Measurements from ENCODE around the gene SETD1A.

Gene SETD1A

DNA sequence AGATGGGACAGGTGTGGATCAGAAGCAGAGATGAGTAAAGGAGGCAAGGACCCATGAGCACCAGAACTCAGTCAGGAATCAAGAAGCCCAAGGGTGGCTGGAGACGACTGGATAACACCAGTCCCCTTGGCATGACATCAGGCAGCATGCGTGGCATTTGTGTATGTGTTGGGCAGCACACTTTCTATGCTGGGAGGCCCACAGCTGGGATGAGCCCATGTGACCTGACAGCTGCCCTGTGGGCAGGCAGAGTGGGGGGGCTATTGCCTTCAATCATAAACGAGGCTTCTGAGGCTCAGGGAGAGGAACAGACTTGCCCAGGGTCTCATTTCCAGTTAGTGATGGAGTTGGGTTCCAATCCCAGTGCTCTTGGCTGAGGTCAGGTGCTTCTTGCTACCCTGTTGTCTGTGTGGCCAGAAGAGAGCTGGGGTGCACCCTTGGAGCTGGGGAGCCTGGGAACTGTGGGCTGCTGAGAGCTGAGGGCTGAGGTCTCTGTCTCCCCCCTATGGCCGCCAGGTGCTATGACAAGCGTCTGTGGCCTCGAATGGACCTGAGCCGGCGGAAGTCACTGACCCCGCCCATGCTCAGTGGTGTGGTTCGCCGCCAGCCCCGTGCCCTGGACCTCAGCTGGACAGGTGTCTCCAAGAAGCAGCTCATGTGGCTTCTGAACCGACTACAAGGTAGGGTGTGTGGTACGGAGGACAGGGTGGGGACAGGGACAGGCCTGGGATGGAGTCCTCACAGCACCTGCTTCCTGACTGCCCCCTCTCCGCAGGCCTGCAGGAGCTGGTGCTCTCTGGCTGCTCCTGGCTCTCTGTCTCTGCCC lies 15.7 kb upstream of the SETD1A start:
- Histone ChIP-seq H3K27me3 (replicated peaks in 2 of 5; ENCODE audit: control insufficient read depth in 4 of 5, insufficient read depth in 5 of 5, low read length in 4 of 5) (no peaks in the 10 kb centered on the region), H3K36me3 (ENCODE audit: control insufficient read depth in 4 of 4, insufficient read depth in 4 of 4, low read length in 3 of 4) (peaks cover 0 to 50% (median 30%) of the 10 kb centered on the region in 4 experiments), H3K4me3 (ENCODE audit: control insufficient read depth in 1 of 7, extremely low read depth in 1 of 7, insufficient read depth in 4 of 7, low read depth in 2 of 7, low read length in 6 of 7) (peak overlapping the region in 2 of 7 experiments; percentile 19 to 48), H3K9me3 (ENCODE audit: control extremely low read depth in 1 of 5, control insufficient read depth in 4 of 5, insufficient read depth in 2 of 5, low read depth in 1 of 5, low read length in 4 of 5) (no peaks in the 10 kb centered on the region), H3K4me1 (ENCODE audit: control extremely low read depth in 1 of 4, control insufficient read depth in 4 of 4, insufficient read depth in 4 of 4, low read length in 3 of 4) (peaks cover 0 to 27% (median 19%) of the 10 kb centered on the region in 4 experiments), H3K27ac (ENCODE audit: insufficient read depth in 1 of 2, low read depth in 1 of 2, low read length in 2 of 2, poor library complexity in 1 of 2, severe bottlenecking in 2 of 2) (peak overlapping the region in 1 of 2 experiments; percentile 40)
- ChIA-PET CTCF (interaction anchor here (0.6 to 11.2 kb wide), 17 partner anchors 8 to 218 kb away, joined by 3 to 98 read pairs (median 4); partner anchors contain the start of gene FBXL19), POLR2A (no interaction called here)
- 23% methylated on average over 13 of the region's 15 CpGs for WGBS (ENCODE audit: insufficient coverage)
- DNase-seq = peak; percentile 65 to 72 (median 68)

DNA sequence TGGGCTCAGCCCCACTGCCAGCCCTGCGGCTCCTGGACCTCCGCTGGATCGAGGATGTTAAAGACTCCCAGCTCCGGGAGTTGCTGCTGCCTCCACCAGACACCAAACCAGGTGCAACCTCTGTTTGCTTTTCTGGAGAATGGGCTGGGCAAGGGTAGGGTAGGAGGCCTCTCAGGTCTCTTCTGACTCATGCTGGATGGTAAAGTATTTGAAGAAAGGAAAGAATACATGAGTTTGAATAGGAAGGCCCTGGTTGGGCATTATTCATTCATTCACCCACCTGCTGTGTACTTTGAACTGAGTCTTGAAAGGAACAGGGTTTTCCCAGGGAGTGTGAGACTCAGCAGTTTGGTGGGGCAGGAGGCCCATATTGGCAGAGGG lies 15.1 kb upstream of the SETD1A start:
- Histone ChIP-seq H3K27me3 (replicated peaks in 2 of 5; ENCODE audit: control insufficient read depth in 4 of 5, insufficient read depth in 5 of 5, low read length in 4 of 5) (no peaks in the 10 kb centered on the region), H3K27ac (ENCODE audit: insufficient read depth in 1 of 2, low read depth in 1 of 2, low read length in 2 of 2, poor library complexity in 1 of 2, severe bottlenecking in 2 of 2) (peak overlapping the region in 1 of 2 experiments; percentile 40), H3K9me3 (ENCODE audit: control extremely low read depth in 1 of 5, control insufficient read depth in 4 of 5, insufficient read depth in 2 of 5, low read depth in 1 of 5, low read length in 4 of 5) (no peaks in the 10 kb centered on the region), H3K4me1 (ENCODE audit: control extremely low read depth in 1 of 4, control insufficient read depth in 4 of 4, insufficient read depth in 4 of 4, low read length in 3 of 4) (peaks cover 0 to 23% (median 16%) of the 10 kb centered on the region in 4 experiments), H3K36me3 (ENCODE audit: control insufficient read depth in 4 of 4, insufficient read depth in 4 of 4, low read length in 3 of 4) (peaks cover 0 to 50% (median 31%) of the 10 kb centered on the region in 4 experiments), H3K4me3 (ENCODE audit: control insufficient read depth in 1 of 7, extremely low read depth in 1 of 7, insufficient read depth in 4 of 7, low read depth in 2 of 7, low read length in 6 of 7) (peak overlapping the region in 1 of 7 experiments; percentile 48)
- CTCF ChIA-PET = interaction anchor here (0.8 to 11.2 kb wide), 15 partner anchors 8 to 219 kb away, joined by 3 to 98 read pairs (median 4); partner anchors contain the start of gene FBXL19
- 94% methylated on average over 3 of the region's 4 CpGs for WGBS (ENCODE audit: insufficient coverage)
- POLR2A ChIA-PET = no interaction called here
- DNase-seq = no peak

DNA sequence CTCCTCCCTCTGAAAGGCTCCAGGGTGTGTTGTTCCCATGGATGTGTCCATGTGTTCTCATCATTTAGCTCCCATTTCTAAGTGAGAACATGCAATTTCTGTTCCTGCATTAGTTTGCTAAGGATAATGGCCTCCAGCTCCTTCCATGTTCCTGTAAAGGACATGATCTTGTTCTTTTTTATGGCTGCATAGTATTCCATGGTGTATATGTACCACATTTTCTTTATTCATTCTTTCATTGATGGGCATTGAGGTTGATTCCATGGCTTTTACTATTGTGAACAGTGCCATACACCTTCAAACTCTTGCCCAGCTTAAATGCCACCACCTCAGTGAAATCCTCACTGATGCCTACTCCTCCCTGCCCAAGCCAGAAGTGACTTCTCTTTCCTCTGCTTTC lies 13.2 kb upstream of the SETD1A start:
- no peak for DNase-seq
- H3K4me3 ChIP-seq (ENCODE audit: control insufficient read depth in 1 of 7, extremely low read depth in 1 of 7, insufficient read depth in 4 of 7, low read depth in 2 of 7, low read length in 6 of 7) = no peak overlapping the region
- peaks cover 0 to 22% (median 17%) of the 10 kb centered on the region in 4 experiments for H3K4me1 ChIP-seq (ENCODE audit: control extremely low read depth in 1 of 4, control insufficient read depth in 4 of 4, insufficient read depth in 4 of 4, low read length in 3 of 4)
- peaks cover 0 to 54% (median 31%) of the 10 kb centered on the region in 4 experiments for H3K36me3 ChIP-seq (ENCODE audit: control insufficient read depth in 4 of 4, insufficient read depth in 4 of 4, low read length in 3 of 4)
- H3K27ac ChIP-seq (ENCODE audit: insufficient read depth in 1 of 2, low read depth in 1 of 2, low read length in 2 of 2, poor library complexity in 1 of 2, severe bottlenecking in 2 of 2) = no peak overlapping the region
- H3K9me3 ChIP-seq (ENCODE audit: control extremely low read depth in 1 of 5, control insufficient read depth in 4 of 5, insufficient read depth in 2 of 5, low read depth in 1 of 5, low read length in 4 of 5) = no peaks in the 10 kb centered on the region
- POLR2A ChIA-PET = no interaction called here
- CTCF ChIA-PET = interaction anchor here (1.6 to 11.2 kb wide), 3 partner anchors 10 to 99 kb away, joined by 16 to 98 read pairs (median 26); no protein-coding TSS in a partner anchor
- no peaks in the 10 kb centered on the region for H3K27me3 ChIP-seq (replicated peaks in 2 of 5; ENCODE audit: control insufficient read depth in 4 of 5, insufficient read depth in 5 of 5, low read length in 4 of 5)

DNA sequence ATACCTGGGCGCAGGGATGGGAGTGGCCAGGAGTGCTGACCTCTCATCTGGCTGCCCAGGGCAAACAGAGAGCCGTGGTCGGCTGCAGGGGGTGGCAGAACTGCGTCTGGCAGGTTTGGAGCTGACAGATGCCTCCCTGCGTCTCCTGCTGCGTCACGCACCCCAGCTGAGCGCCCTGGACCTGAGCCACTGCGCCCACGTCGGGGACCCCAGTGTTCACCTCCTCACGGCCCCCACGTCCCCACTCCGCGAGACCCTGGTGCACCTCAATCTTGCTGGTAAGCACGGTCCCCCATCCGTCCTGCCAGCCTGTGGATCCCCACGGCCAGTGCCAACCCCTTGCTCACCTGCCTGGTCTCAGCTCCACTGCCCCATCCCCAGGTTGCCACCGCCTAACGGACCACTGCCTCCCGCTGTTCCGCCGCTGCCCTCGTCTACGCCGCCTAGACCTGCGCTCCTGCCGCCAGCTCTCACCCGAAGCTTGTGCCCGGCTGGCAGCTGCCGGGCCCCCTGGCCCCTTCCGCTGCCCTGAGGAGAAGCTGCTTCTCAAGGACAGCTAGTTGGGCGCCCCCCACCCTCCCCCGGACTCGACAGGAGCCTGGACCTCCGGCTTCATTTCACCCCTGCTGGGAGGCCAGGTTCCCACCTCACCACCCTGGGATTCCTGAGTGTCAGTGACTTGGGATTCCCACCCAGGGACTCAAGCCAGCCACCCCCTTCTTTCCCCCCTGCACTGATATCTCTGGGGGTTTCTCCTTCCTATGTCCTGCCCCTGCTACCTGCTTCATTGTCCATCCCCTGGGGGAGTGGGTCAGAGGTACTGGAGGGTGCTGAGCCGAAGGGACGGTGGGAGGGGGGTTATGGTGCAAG lies 10.6 kb upstream of the SETD1A start:
- ChIA-PET POLR2A (no interaction called here), CTCF (interaction anchor here (3.3 kb wide), 1 partner anchor 10 kb away, joined by 14 read pairs; no protein-coding TSS in a partner anchor)
- WGBS (ENCODE audit: insufficient coverage) = 98% methylated on average over 36 of the region's 38 CpGs

DNA sequence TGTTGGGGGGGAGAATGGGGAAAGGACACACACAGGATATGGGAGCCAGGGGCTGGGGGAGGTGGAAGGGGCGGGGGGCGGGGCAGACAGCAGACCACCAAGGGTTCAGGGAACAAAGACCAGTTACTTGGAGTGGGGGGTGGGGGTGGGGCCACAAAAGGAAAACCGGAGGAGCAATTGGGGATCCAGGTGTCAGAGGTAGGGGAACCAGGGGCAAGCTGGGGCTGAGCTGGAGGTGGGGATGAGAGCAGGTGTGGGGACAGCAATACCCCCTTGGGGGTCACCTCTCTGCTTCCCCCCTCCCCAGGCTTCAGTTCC lies 10.1 kb upstream of the SETD1A start:
- H3K27ac ChIP-seq (ENCODE audit: insufficient read depth in 1 of 2, low read depth in 1 of 2, low read length in 2 of 2, poor library complexity in 1 of 2, severe bottlenecking in 2 of 2) = peak overlapping the region in 1 of 2 experiments; percentile 89
- ChIA-PET CTCF (interaction anchor here (3.3 kb wide), 1 partner anchor 10 kb away, joined by 14 read pairs; no protein-coding TSS in a partner anchor), POLR2A (no interaction called here)
- no peaks in the 10 kb centered on the region for H3K27me3 ChIP-seq (replicated peaks in 2 of 5; ENCODE audit: control insufficient read depth in 4 of 5, insufficient read depth in 5 of 5, low read length in 4 of 5)
- no peaks in the 10 kb centered on the region for H3K9me3 ChIP-seq (ENCODE audit: control extremely low read depth in 1 of 5, control insufficient read depth in 4 of 5, insufficient read depth in 2 of 5, low read depth in 1 of 5, low read length in 4 of 5)
- DNase-seq = no peak
- 100% methylated on average over 1 of the region's 3 CpGs for WGBS (ENCODE audit: insufficient coverage)
- H3K4me1 ChIP-seq (ENCODE audit: control extremely low read depth in 1 of 4, control insufficient read depth in 4 of 4, insufficient read depth in 4 of 4, low read length in 3 of 4) = peaks cover 2 to 28% (median 25%) of the 10 kb centered on the region in 4 experiments
- no peak overlapping the region for H3K4me3 ChIP-seq (ENCODE audit: control insufficient read depth in 1 of 7, extremely low read depth in 1 of 7, insufficient read depth in 4 of 7, low read depth in 2 of 7, low read length in 6 of 7)
- peaks cover 0 to 57% (median 26%) of the 10 kb centered on the region in 4 experiments for H3K36me3 ChIP-seq (ENCODE audit: control insufficient read depth in 4 of 4, insufficient read depth in 4 of 4, low read length in 3 of 4)

More for the DNA sequence above, 10.6 kb upstream of the SETD1A start:
- no peak for DNase-seq
- Histone ChIP-seq H3K4me1 (ENCODE audit: control extremely low read depth in 1 of 4, control insufficient read depth in 4 of 4, insufficient read depth in 4 of 4, low read length in 3 of 4) (peaks cover 2 to 34% (median 30%) of the 10 kb centered on the region in 4 experiments), H3K4me3 (ENCODE audit: control insufficient read depth in 1 of 7, extremely low read depth in 1 of 7, insufficient read depth in 4 of 7, low read depth in 2 of 7, low read length in 6 of 7) (no peak overlapping the region), H3K27me3 (replicated peaks in 2 of 5; ENCODE audit: control insufficient read depth in 4 of 5, insufficient read depth in 5 of 5, low read length in 4 of 5) (no peaks in the 10 kb centered on the region), H3K9me3 (ENCODE audit: control extremely low read depth in 1 of 5, control insufficient read depth in 4 of 5, insufficient read depth in 2 of 5, low read depth in 1 of 5, low read length in 4 of 5) (no peaks in the 10 kb centered on the region), H3K36me3 (ENCODE audit: control insufficient read depth in 4 of 4, insufficient read depth in 4 of 4, low read length in 3 of 4) (peaks cover 0 to 63% (median 28%) of the 10 kb centered on the region in 4 experiments), H3K27ac (ENCODE audit: insufficient read depth in 1 of 2, low read depth in 1 of 2, low read length in 2 of 2, poor library complexity in 1 of 2, severe bottlenecking in 2 of 2) (peak overlapping the region in 1 of 2 experiments; percentile 34)

DNA sequence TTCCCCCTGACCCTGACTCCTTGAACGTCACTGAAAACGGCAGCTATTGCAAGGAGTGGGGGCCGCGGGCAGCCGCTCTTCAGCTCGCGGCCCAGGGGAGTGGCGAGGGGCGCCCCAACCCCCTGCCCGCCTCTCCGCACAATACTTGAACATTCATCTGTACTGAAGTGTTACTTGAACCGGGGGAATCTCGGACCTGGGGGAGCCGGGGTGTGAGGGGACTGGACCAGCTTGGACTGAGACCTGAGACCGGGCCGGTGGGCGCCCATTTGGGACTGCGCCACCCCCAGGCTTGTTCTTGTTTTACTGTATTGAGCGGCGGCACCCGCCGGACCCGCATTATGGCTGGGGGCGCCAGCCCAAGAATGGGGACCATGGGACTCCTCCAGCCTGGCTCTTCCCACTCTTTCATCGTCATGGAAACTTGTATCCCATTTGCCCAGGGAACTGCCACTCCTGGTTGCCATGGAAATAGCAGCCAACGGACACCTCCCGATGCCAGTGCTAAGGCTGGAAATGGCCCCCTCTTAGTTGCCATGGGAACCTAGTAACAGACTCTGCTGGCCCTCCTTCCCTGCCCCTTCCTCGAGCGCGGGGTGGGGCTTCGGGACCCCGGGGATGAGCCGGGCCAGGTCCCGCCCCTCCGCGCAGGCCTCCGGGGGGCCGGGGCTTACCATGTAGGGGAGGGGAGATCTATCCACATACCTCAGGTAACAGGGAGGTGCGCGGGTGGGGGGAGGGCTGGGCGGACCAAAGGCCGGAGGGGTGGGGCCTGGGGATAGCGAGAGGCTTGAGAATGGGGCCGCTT lies 9.5 kb upstream of the SETD1A start:
- peaks cover 0 to 55% (median 23%) of the 10 kb centered on the region in 4 experiments for H3K36me3 ChIP-seq (ENCODE audit: control insufficient read depth in 4 of 4, insufficient read depth in 4 of 4, low read length in 3 of 4)
- POLR2A ChIA-PET = no interaction called here
- peak overlapping the region in 6 of 7 experiments; percentile 81 to 99 (median 90) for H3K4me3 ChIP-seq (ENCODE audit: control insufficient read depth in 1 of 7, extremely low read depth in 1 of 7, insufficient read depth in 4 of 7, low read depth in 2 of 7, low read length in 6 of 7)
- WGBS (ENCODE audit: insufficient coverage) = 63% methylated on average over 24 of the region's 44 CpGs
- H3K9me3 ChIP-seq (ENCODE audit: control extremely low read depth in 1 of 5, control insufficient read depth in 4 of 5, insufficient read depth in 2 of 5, low read depth in 1 of 5, low read length in 4 of 5) = no peaks in the 10 kb centered on the region
- peaks cover 2 to 31% (median 25%) of the 10 kb centered on the region in 4 experiments for H3K4me1 ChIP-seq (ENCODE audit: control extremely low read depth in 1 of 4, control insufficient read depth in 4 of 4, insufficient read depth in 4 of 4, low read length in 3 of 4)
- H3K27me3 ChIP-seq (replicated peaks in 2 of 5; ENCODE audit: control insufficient read depth in 4 of 5, insufficient read depth in 5 of 5, low read length in 4 of 5) = no peaks in the 10 kb centered on the region
- DNase-seq = peak; percentile 85 to 94 (median 93)
- CTCF ChIA-PET = interaction anchor here (3.3 kb wide), 1 partner anchor 11 kb away, joined by 14 read pairs; no protein-coding TSS in a partner anchor
- H3K27ac ChIP-seq (ENCODE audit: insufficient read depth in 1 of 2, low read depth in 1 of 2, low read length in 2 of 2, poor library complexity in 1 of 2, severe bottlenecking in 2 of 2) = peak overlapping the region; percentile 67 to 89

Data from common myeloid progenitor, CD34-positive (primary cell).